Loucy (cell line): ENCODE data around the gene KDM4E.

ENCODE experiments used
- H2AFZ ChIP-seq: fragments of 200-600 bp; sonication (generic); 2 replicates; pipeline ENCODE4 v1.6.0; 2016; ENCODE audit warnings: antibody characterized with exemption, mild to moderate bottlenecking, low read length, moderate library complexity
- H3F3A ChIP-seq: fragments of 200-600 bp; 2 replicates; pipeline ENCODE4 v1.6.0; 2016; ENCODE audit warnings: antibody characterized with exemption, low read depth, mild to moderate bottlenecking
- H3K27me3 ChIP-seq: fragments of 200-600 bp; sonication (generic); 2 replicates; pipeline ENCODE4 v1.6.1; 2014; ENCODE audit warnings: low read length, mild to moderate bottlenecking; ENCODE audit not compliant: insufficient read depth, poor library complexity, severe bottlenecking
- H3K36me3 ChIP-seq: fragments of 200-600 bp; sonication (generic); 2 replicates; pipeline ENCODE4 v1.6.1; 2016; ENCODE audit warnings: low read length; ENCODE audit not compliant: insufficient read depth
- H3K4me1 ChIP-seq: fragments of 200-600 bp; sonication (generic); 2 replicates; pipeline ENCODE4 v1.5.1; 2014; ENCODE audit warnings: low read length, mild to moderate bottlenecking; ENCODE audit not compliant: insufficient read depth, poor library complexity, severe bottlenecking
- H3K4me2 ChIP-seq: fragments of 200-600 bp; sonication (generic); 2 replicates; pipeline ENCODE4 v1.6.0; 2014; ENCODE audit warnings: antibody characterized with exemption, low read length, low read depth, mild to moderate bottlenecking; ENCODE audit not compliant: poor library complexity, severe bottlenecking
- H3K4me3 ChIP-seq: fragments of 200-600 bp; sonication (generic); 2 replicates; pipeline ENCODE4 v1.5.1; 2014; ENCODE audit warnings: low read length, mild to moderate bottlenecking, mixed read lengths; ENCODE audit not compliant: poor library complexity, severe bottlenecking
- H3K79me2 ChIP-seq: fragments of 200-600 bp; sonication (generic); 2 replicates; pipeline ENCODE4 v1.6.1; 2014; ENCODE audit warnings: low read length; ENCODE audit not compliant: insufficient read depth
- H3K9ac ChIP-seq: fragments of 200-600 bp; sonication (generic); 2 replicates; pipeline ENCODE4 v1.6.0; 2014; ENCODE audit warnings: mild to moderate bottlenecking, low read depth, low read length, moderate library complexity; ENCODE audit not compliant: poor library complexity, severe bottlenecking
- H3K9me2 ChIP-seq: fragments of 200-600 bp; sonication (generic); replicated peaks from 2 replicates; pipeline ENCODE4 v1.6.1; 2016; ENCODE audit warnings: low read depth, low read length, mixed read lengths
- H3K9me3 ChIP-seq: fragments of 200-600 bp; sonication (generic); 2 replicates; pipeline ENCODE4 v1.6.1; 2014; ENCODE audit warnings: mild to moderate bottlenecking, antibody characterized with exemption, low read length, low read depth; ENCODE audit not compliant: insufficient read depth
- H4K20me1 ChIP-seq: fragments of 200-600 bp; sonication (generic); 2 replicates; pipeline ENCODE4 v1.6.0; 2014; ENCODE audit warnings: antibody characterized with exemption, low read length, mild to moderate bottlenecking; ENCODE audit not compliant: insufficient read depth, poor library complexity, severe bottlenecking
- EZH2phosphoT487 ChIP-seq: fragments of 200-600 bp; IDR thresholded peaks from 2 replicates; pipeline ENCODE4 v1.6.1; 2018; ENCODE audit warnings: antibody characterized with exemption, mild to moderate bottlenecking, moderate library complexity, borderline replicate concordance
- TF ChIP-seq, protein P1 (sequence below): fragments of 200-600 bp; sonication (generic); conservative IDR thresholded peaks from 2 replicates; pipeline ENCODE4 v1.5.1; 2014; ENCODE audit warnings: mild to moderate bottlenecking, antibody characterized with exemption, low read length

The KDM4E gene

DNA sequence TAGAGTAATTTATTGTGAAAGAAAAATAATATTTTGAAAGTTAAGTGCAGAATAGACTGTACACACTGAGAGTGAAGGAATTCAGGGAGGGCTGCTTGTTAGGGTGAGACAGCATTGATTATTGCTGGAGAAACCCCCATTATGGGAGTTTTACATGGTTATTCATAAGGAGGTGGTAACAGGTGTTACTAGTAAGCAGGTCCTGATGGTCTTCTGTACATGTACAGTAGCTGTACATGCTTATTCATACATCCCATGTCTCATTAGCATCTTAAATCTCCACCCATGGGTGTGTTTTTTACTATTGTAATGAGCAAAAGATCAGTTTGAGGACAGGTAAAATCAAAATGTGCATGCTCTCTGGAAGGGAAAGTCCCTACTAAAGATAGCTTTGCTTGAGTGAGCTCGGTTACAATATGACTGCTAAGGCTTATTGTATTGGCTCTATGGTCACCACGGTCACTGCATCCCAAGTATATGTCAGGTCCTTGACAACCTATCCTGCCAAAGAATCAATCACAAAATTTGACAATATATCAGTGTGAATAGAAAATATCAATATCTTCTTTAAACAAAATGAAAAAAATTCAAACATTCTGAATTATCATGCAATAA, 30.3 kb downstream of the KDM4E start:
- Histone ChIP-seq H4K20me1 (no peaks in the 10 kb centered on the region), H3K4me1 (no peaks in the 10 kb centered on the region), H3K27me3 (no peaks in the 10 kb centered on the region), H3K4me2 (no peak overlapping the region), H3K9me3 (no peaks in the 10 kb centered on the region), H2AFZ (no peak overlapping the region), H3K9ac (no peak overlapping the region), H3F3A (no peaks in the 10 kb centered on the region), H3K36me3 (no peaks in the 10 kb centered on the region), H3K4me3 (no peak overlapping the region), H3K9me2 (0 out of 2 replicates have a peak, but pooled peaks cover 5% of the 10 kb centered on the region), H3K79me2 (no peaks in the 10 kb centered on the region)
- no peak for TF ChIP-seq EZH2phosphoT487
- TF ChIP-seq, protein P1, sequence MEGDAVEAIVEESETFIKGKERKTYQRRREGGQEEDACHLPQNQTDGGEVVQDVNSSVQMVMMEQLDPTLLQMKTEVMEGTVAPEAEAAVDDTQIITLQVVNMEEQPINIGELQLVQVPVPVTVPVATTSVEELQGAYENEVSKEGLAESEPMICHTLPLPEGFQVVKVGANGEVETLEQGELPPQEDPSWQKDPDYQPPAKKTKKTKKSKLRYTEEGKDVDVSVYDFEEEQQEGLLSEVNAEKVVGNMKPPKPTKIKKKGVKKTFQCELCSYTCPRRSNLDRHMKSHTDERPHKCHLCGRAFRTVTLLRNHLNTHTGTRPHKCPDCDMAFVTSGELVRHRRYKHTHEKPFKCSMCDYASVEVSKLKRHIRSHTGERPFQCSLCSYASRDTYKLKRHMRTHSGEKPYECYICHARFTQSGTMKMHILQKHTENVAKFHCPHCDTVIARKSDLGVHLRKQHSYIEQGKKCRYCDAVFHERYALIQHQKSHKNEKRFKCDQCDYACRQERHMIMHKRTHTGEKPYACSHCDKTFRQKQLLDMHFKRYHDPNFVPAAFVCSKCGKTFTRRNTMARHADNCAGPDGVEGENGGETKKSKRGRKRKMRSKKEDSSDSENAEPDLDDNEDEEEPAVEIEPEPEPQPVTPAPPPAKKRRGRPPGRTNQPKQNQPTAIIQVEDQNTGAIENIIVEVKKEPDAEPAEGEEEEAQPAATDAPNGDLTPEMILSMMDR = no peak

DNA sequence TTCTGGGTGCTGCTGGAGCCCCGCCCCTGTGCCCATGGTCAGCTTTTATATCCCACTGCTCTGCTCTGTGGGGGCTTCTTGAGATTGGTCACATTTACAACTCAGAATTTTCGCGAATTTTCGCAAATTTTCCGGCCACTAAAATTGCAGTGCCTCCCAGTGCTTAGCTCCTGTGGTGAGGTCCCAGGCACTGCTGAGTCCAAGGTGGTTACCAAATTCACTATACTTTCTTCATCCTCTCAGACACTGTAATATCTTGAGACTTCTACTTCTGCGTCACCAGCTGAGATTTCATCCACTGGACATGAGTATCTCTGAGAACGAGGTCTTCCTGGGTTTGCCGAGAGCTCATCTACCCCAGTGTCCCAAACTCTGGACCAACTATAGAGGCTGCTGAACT, 32.9 kb downstream of the KDM4E start:
- Histone ChIP-seq H3K79me2 (no peaks in the 10 kb centered on the region), H3K9me3 (no peaks in the 10 kb centered on the region), H3K4me1 (no peaks in the 10 kb centered on the region), H3K4me2 (no peak overlapping the region), H3K9ac (no peak overlapping the region), H3K9me2 (0 out of 2 replicates have a peak, but pooled peaks cover 5% of the 10 kb centered on the region), H2AFZ (no peak overlapping the region), H4K20me1 (no peaks in the 10 kb centered on the region), H3K27me3 (peaks cover 6% of the 10 kb centered on the region), H3K36me3 (no peaks in the 10 kb centered on the region), H3K4me3 (no peak overlapping the region), H3F3A (no peaks in the 10 kb centered on the region)
- TF ChIP-seq EZH2phosphoT487 = no peak
- TF ChIP-seq, protein P1 = no peak

DNA sequence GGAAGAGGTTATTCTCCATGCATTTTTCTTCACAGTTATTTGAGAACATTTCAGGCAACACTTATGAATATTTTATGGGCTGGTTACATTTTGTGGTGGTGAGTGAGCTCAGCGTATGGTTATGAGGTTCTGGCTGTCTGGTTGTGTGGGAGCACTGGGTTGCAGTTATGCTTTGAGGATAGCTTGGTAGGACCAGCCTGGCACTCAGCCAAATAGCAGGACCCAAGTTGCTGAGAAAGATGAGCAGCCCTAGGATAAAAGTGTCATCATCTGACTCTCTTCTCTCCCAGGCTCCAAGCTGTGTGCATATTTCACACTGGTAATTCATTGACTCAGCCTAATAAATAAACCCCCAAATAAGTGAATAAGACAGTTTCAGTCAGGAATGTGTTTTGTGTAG, 33.6 kb downstream of the KDM4E start:
- Histone ChIP-seq H3K4me2 (no peak overlapping the region), H3K36me3 (no peaks in the 10 kb centered on the region), H3K9me3 (no peaks in the 10 kb centered on the region), H3K27me3 (peaks cover 6% of the 10 kb centered on the region), H3K9ac (no peak overlapping the region), H3K4me3 (no peak overlapping the region), H3F3A (no peaks in the 10 kb centered on the region), H2AFZ (no peak overlapping the region), H3K79me2 (no peaks in the 10 kb centered on the region), H3K4me1 (no peaks in the 10 kb centered on the region), H4K20me1 (no peaks in the 10 kb centered on the region), H3K9me2 (0 out of 2 replicates have a peak, but pooled peaks cover 5% of the 10 kb centered on the region)
- no peak for TF ChIP-seq EZH2phosphoT487
- TF ChIP-seq, protein P1 = no peak
